ENCODE data around the gene SENP7. TPM values are rescaled to one million over a fixed set of nuclear protein-coding genes. Genes with fewer than 3 reads are reported as not detected.

Gene SENP7
- polyA plus RNA-seq, 1 donor = 35.5 TPM

DNA sequence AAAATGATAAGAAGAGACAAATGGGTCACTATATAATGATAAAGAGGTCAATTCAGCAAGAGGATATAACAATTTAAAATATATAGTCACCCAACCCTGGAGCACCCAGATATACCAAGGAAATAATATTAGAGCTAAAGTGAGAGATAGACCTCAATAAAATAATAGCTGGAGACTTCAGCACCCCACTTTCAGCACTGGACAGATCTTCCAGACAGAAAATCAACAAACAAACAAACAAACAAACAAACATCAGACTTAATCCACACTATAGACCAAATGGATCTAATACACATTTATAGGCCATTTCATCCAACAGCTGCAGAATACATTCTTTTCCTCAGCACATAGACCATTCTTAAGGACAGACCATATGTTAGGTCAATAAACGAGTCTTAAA lies 79.4 kb downstream of the SENP7 start:
- no peak for DNase-seq

GRCh38 chr3:101423984-101424888 lies 88.8 kb downstream of the SENP7 start:
- no peak for DNase-seq

DNA sequence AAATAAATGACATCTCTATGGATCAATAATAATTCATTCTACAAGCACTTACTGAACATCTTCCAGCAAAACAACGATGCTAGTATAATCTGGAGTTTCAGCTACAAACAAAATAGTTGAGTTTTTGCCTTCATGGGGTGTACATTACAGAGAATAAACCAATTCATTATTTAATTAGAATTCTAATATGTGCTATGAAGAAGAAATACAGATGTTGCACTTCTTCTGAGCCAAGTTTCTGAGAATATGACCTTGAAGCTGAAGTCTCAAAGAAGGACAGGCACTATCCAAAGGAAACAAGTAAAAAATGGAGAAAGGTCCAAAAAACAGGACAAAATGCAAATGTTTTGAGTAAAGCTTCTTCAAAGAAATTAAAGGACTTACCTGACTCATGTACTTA lies 94.2 kb downstream of the SENP7 start:
- DNase-seq = no peak

DNA sequence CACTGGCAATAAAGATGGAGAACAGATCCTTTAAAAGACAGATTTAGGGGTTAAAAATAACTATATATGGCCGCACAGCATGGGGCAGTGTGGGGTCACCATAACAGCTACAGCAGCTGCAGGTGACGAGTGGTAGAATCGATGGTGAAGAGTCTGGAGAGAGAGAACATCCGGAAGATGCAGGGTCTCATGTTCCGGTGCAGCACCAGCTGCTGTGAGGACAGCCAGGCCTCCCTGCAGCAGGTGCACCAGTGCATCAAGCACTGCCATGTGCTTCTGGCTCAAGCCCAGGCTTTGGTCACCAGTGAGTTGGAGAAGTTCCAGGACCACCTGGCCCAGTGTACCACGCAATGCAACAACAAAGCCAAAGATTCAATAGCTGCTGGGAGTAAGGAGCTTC lies 98.9 kb downstream of the SENP7 start:
- no peak for DNase-seq

GRCh38 chr3:101413656-101414055 lies 99.4 kb downstream of the SENP7 start:
- no peak for DNase-seq

DNA sequence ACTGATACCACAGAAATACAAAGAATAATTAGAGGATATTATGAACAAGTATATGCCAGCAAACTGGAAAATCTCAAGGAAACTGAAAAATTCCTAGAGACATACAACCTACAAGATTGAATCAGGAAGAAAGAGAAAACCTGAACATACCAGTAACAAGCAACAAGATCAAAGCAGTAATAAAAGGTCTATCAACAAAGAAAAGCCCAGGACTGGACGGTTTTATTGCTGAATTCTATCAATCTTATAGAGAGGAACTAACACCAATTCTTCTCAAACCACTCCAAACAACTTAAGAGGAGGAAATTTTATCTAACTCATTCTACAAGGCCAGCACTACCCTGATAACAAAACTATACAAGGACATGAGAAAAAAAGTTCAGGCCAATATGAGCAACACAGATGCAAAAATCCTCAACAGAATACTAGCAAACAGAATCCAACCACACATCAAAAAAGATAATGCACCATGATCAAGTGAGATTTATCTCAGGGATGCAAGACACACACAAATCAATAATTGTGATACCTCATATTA lies 121.5 kb downstream of the SENP7 start:
- DNase-seq = no peak

- no peak for DNase-seq
These were observed 124.3 kb downstream of the SENP7 start for GRCh38 chr3:101388706-101389105.

DNA sequence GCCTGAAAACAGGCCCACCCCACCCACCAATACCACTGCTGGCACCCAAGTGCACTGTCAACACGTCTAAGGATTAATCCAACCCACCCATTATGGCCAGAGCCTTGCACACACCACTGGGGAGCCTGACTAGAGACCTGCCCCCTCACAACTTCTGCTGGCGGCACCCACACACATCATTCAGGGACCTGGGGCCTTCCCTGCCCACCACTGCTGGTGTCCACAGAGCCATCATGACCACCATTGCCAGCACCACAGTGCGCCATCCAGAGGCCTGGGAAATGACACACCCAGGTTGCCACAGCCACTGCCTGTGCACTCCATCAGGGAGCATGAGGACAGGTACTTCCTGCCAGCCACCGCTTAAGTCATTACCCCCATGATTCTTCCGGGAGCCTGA lies 125.7 kb downstream of the SENP7 start:
- DNase-seq = no peak

DNA sequence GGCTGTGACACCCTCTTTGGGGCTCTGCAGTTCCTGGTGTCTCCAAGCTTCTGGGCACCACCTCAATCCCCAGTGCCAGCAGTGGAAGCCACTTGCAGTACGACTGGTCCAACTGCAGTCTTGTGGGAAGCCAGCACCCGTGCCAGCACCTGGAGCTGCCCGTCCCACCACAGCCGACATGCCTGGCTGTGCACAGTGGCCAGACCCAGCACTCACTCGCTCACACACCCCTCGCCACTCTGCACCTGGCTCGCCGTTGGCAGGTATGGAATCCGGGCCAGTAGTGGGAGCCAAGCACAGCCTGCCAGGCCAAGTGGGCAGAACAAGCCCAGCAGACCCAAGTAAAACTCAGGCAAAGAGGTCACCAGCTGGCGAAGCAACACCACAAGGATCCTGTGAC lies 128.6 kb downstream of the SENP7 start:
- DNase-seq = no peak

GRCh38 chr3:101383656-101384055 lies 129.4 kb downstream of the SENP7 start:
- DNase-seq = no peak

GRCh38 chr3:101383156-101383575 lies 129.8 kb downstream of the SENP7 start:
- peak; percentile 46 for DNase-seq

- DNase-seq = no peak
These were observed 131.2 kb downstream of the SENP7 start for GRCh38 chr3:101381809-101382208.

GRCh38 chr3:101379658-101380376 lies 133.2 kb downstream of the SENP7 start:
- no peak for DNase-seq

GRCh38 chr3:101377796-101378195 lies 135.2 kb downstream of the SENP7 start:
- DNase-seq = no peak

DNA sequence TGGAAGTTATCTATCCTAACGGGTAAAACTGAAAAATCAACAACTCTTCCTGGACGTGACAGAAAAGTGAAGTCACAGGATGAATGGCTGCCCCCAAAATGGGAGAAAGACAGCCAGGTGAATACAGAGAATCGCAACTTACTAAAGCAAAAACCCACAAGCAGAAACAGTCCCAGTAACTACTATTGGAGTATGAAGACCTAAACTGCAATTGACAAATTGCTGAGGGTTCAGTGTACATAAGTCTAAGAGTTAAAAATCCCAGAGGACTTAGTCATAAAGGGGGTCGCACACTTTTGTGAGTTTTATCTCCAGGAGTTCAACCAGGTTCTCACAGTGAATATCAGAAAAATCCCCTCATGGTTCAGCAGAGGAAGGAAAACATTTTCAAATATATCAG lies 135.8 kb downstream of the SENP7 start:
- DNase-seq = no peak

DNA sequence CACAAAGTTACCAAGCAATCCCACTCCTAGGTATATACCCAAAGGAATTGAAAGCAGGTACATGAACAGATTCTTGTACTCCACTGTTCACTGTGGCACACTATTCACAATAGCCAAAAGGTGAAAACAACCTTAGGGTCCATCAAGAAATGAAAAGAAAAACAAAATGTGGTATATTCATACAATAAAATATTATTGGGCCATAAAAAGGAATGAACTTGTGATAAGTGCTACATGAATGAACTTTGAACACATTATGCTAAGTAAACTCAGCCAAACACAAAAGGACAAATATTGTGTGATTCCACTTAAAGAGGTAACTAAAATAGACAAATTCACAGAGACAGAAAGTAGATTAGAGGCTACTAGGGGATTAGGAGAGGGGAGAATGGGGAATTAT lies 137.4 kb downstream of the SENP7 start:
- no peak for DNase-seq

- DNase-seq = no peak
These were observed 150.6 kb downstream of the SENP7 start for GRCh38 chr3:101362406-101362805.

GRCh38 chr3:101351829-101352228 lies 161.2 kb downstream of the SENP7 start:
- DNase-seq = peak; percentile 3

GRCh38 chr3:101340591-101340990 lies 172.4 kb downstream of the SENP7 start:
- no peak for DNase-seq

- no peak for DNase-seq
These were observed 179.1 kb downstream of the SENP7 start for GRCh38 chr3:101333883-101334282.

DNA sequence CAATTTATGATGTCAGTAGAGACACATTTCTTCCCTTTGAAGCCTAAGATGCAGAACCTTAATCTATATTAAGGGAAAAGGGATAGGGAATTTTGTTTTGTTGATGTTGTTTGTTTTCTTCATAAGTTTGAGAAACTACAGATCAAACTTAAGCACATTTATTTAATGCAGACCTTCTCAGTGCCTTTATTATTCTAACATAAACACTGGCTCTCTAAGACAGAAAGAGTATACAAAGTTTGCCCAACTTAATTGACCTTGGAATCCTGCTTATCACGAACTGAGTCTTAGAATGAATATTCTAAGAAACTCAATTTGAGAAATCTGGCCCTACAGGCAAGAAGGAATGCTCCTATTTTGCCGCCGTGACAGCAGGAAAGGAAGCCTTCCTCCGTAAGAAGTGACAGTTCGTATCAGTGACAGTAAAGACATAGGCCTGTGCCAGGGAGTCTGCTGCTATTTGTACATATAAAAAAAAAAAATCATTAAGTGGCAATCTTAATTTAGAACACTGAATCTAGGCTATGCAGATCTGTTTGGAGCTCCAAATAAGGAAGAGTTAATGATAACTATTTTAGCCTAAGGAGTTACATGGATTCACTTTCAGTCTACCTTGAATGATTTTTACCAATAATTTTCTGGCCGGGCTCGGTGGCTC lies 183.9 kb downstream of the SENP7 start:
- DNase-seq = no peak

GRCh38 chr3:101325393-101326134 lies 187.4 kb downstream of the SENP7 start:
- peak; percentile 10 for DNase-seq
